ENCODE measurements around the gene ABHD6.

ABHD6 gene

GRCh38 chr3:58215317-58216025, 22.1 kb upstream of the ABHD6 start:
- Histone ChIP-seq H3K9ac (ENCODE audit: low read depth, low read length, poor library complexity) (no peak overlapping the region), H2BK15ac (ENCODE audit: low read length) (no peak overlapping the region), H3K4me3 (ENCODE audit: low read length in 2 of 2) (no peak overlapping the region), H3K27me3 (ENCODE audit: control insufficient read depth in 3 of 3, insufficient read depth in 3 of 3, low read depth in 1 of 3, low read length in 3 of 3) (peaks cover 0 to 38% (median 7%) of the 10 kb centered on the region in 3 experiments), H2AFZ (ENCODE audit: low read length) (no peak overlapping the region), H4K91ac (ENCODE audit: low read depth, low read length, poor library complexity) (no peak overlapping the region), H3K23ac (ENCODE audit: low read depth, low read length, poor library complexity) (no peak overlapping the region), H3K14ac (ENCODE audit: low read length) (no peak overlapping the region), H2BK5ac (ENCODE audit: low read length) (no peak overlapping the region), H4K8ac (ENCODE audit: low read depth, low read length) (no peak overlapping the region), H3K4me1 (ENCODE audit: control insufficient read depth in 2 of 2, insufficient read depth in 1 of 2, low read depth in 1 of 2, low read length in 2 of 2) (peaks cover 0 to 8% of the 10 kb centered on the region in 2 donors), H2BK120ac (ENCODE audit: low read depth, low read length) (no peak overlapping the region), H3K4ac (ENCODE audit: low read length) (no peak overlapping the region), H3K4me2 (ENCODE audit: insufficient read depth, low read length, poor library complexity, severe bottlenecking) (no peak overlapping the region), H3K79me1 (ENCODE audit: low read depth, low read length) (no peaks in the 10 kb centered on the region), H2BK12ac (ENCODE audit: low read length) (no peak overlapping the region), H3K18ac (ENCODE audit: low read length) (peak overlapping the region; percentile 54), H3K27ac (replicated peaks; ENCODE audit: low read length) (no peak overlapping the region), H2AK5ac (ENCODE audit: low read depth, low read length) (no peak overlapping the region), H3K9me3 (replicated peaks in 1 of 2; ENCODE audit: control insufficient read depth in 2 of 2, insufficient read depth in 1 of 2, low read depth in 1 of 2, low read length in 2 of 2) (no peaks in the 10 kb centered on the region), H3K36me3 (replicated peaks in 1 of 2; ENCODE audit: control insufficient read depth in 2 of 2, insufficient read depth in 2 of 2, low read length in 2 of 2) (no peaks in the 10 kb centered on the region)
- WGBS, 2 donors (ENCODE audit: extremely low coverage in 2 of 2, insufficient read length in 2 of 2, insufficient replicate concordance in 1 of 2), result no CpG with 5 or more reads among the region's 10 CpGs
- no peak for DNase-seq (ENCODE audit: low spot score)

GRCh38 chr3:58216496-58217195, 20.9 kb upstream of the ABHD6 start:
- Histone ChIP-seq H2BK5ac (ENCODE audit: low read length) (no peak overlapping the region), H3K9ac (ENCODE audit: low read depth, low read length, poor library complexity) (no peak overlapping the region), H3K18ac (ENCODE audit: low read length) (no peak overlapping the region), H3K4me3 (ENCODE audit: low read length in 2 of 2) (no peak overlapping the region), H3K4ac (ENCODE audit: low read length) (no peak overlapping the region), H3K27ac (replicated peaks; ENCODE audit: low read length) (no peak overlapping the region), H2AK5ac (ENCODE audit: low read depth, low read length) (no peak overlapping the region), H2BK12ac (ENCODE audit: low read length) (no peak overlapping the region), H3K14ac (ENCODE audit: low read length) (no peak overlapping the region), H4K91ac (ENCODE audit: low read depth, low read length, poor library complexity) (no peak overlapping the region), H3K23ac (ENCODE audit: low read depth, low read length, poor library complexity) (no peak overlapping the region), H3K4me1 (ENCODE audit: control insufficient read depth in 2 of 2, insufficient read depth in 1 of 2, low read depth in 1 of 2, low read length in 2 of 2) (peaks cover 0 to 8% of the 10 kb centered on the region in 2 donors), H3K79me1 (ENCODE audit: low read depth, low read length) (no peaks in the 10 kb centered on the region), H3K9me3 (replicated peaks in 1 of 2; ENCODE audit: control insufficient read depth in 2 of 2, insufficient read depth in 1 of 2, low read depth in 1 of 2, low read length in 2 of 2) (no peaks in the 10 kb centered on the region), H2BK120ac (ENCODE audit: low read depth, low read length) (no peak overlapping the region), H3K27me3 (ENCODE audit: control insufficient read depth in 3 of 3, insufficient read depth in 3 of 3, low read depth in 1 of 3, low read length in 3 of 3) (peaks cover 0 to 37% (median 7%) of the 10 kb centered on the region in 3 experiments), H2AFZ (ENCODE audit: low read length) (no peak overlapping the region), H2BK15ac (ENCODE audit: low read length) (no peak overlapping the region), H4K8ac (ENCODE audit: low read depth, low read length) (no peak overlapping the region), H3K4me2 (ENCODE audit: insufficient read depth, low read length, poor library complexity, severe bottlenecking) (no peak overlapping the region), H3K36me3 (replicated peaks in 1 of 2; ENCODE audit: control insufficient read depth in 2 of 2, insufficient read depth in 2 of 2, low read length in 2 of 2) (no peaks in the 10 kb centered on the region)
- WGBS, 2 donors (ENCODE audit: extremely low coverage in 2 of 2, insufficient read length in 2 of 2, insufficient replicate concordance in 1 of 2), result no CpG with 5 or more reads among the region's 10 CpGs
- DNase-seq (ENCODE audit: low spot score), result peak; percentile 23

GRCh38 chr3:58217209-58217811, 20.3 kb upstream of the ABHD6 start:
- H3K4me2 ChIP-seq (ENCODE audit: insufficient read depth, low read length, poor library complexity, severe bottlenecking), result no peak overlapping the region
- no peak overlapping the region for H3K4ac ChIP-seq (ENCODE audit: low read length)
- WGBS, 2 donors (ENCODE audit: extremely low coverage in 2 of 2, insufficient read length in 2 of 2, insufficient replicate concordance in 1 of 2), result no CpG with 5 or more reads among the region's 15 CpGs
- no peak overlapping the region for H4K91ac ChIP-seq (ENCODE audit: low read depth, low read length, poor library complexity)
- no peak overlapping the region for H2AFZ ChIP-seq (ENCODE audit: low read length)
- H3K14ac ChIP-seq (ENCODE audit: low read length), result peak overlapping the region; percentile 44
- H3K36me3 ChIP-seq (replicated peaks in 1 of 2; ENCODE audit: control insufficient read depth in 2 of 2, insufficient read depth in 2 of 2, low read length in 2 of 2), result no peaks in the 10 kb centered on the region
- peaks cover 0 to 8% of the 10 kb centered on the region in 2 donors for H3K4me1 ChIP-seq (ENCODE audit: control insufficient read depth in 2 of 2, insufficient read depth in 1 of 2, low read depth in 1 of 2, low read length in 2 of 2)
- no peak overlapping the region for H3K23ac ChIP-seq (ENCODE audit: low read depth, low read length, poor library complexity)
- no peak overlapping the region for H2BK15ac ChIP-seq (ENCODE audit: low read length)
- H3K79me1 ChIP-seq (ENCODE audit: low read depth, low read length), result no peaks in the 10 kb centered on the region
- H2BK12ac ChIP-seq (ENCODE audit: low read length), result no peak overlapping the region
- peak; percentile 75 for DNase-seq (ENCODE audit: low spot score)
- H3K4me3 ChIP-seq (ENCODE audit: low read length in 2 of 2), result no peak overlapping the region
- H3K9ac ChIP-seq (ENCODE audit: low read depth, low read length, poor library complexity), result no peak overlapping the region
- H2BK120ac ChIP-seq (ENCODE audit: low read depth, low read length), result no peak overlapping the region
- no peak overlapping the region for H4K8ac ChIP-seq (ENCODE audit: low read depth, low read length)
- peaks cover 0 to 41% (median 7%) of the 10 kb centered on the region in 3 experiments for H3K27me3 ChIP-seq (ENCODE audit: control insufficient read depth in 3 of 3, insufficient read depth in 3 of 3, low read depth in 1 of 3, low read length in 3 of 3)
- H2BK5ac ChIP-seq (ENCODE audit: low read length), result no peak overlapping the region
- no peaks in the 10 kb centered on the region for H3K9me3 ChIP-seq (replicated peaks in 1 of 2; ENCODE audit: control insufficient read depth in 2 of 2, insufficient read depth in 1 of 2, low read depth in 1 of 2, low read length in 2 of 2)
- H2AK5ac ChIP-seq (ENCODE audit: low read depth, low read length), result no peak overlapping the region
- no peak overlapping the region for H3K27ac ChIP-seq (replicated peaks; ENCODE audit: low read length)
- peak overlapping the region; percentile 72 for H3K18ac ChIP-seq (ENCODE audit: low read length)

- Histone ChIP-seq H3K4me2 (ENCODE audit: insufficient read depth, low read length, poor library complexity, severe bottlenecking) (no peak overlapping the region), H3K4me1 (ENCODE audit: control insufficient read depth in 2 of 2, insufficient read depth in 1 of 2, low read depth in 1 of 2, low read length in 2 of 2) (peaks cover 0 to 8% of the 10 kb centered on the region in 2 donors), H3K27me3 (ENCODE audit: control insufficient read depth in 3 of 3, insufficient read depth in 3 of 3, low read depth in 1 of 3, low read length in 3 of 3) (peaks cover 0 to 46% (median 7%) of the 10 kb centered on the region in 3 experiments), H2BK12ac (ENCODE audit: low read length) (no peak overlapping the region), H3K9me3 (replicated peaks in 1 of 2; ENCODE audit: control insufficient read depth in 2 of 2, insufficient read depth in 1 of 2, low read depth in 1 of 2, low read length in 2 of 2) (no peaks in the 10 kb centered on the region), H3K4ac (ENCODE audit: low read length) (no peak overlapping the region), H3K9ac (ENCODE audit: low read depth, low read length, poor library complexity) (no peak overlapping the region), H3K4me3 (ENCODE audit: low read length in 2 of 2) (no peak overlapping the region), H2AK5ac (ENCODE audit: low read depth, low read length) (no peak overlapping the region), H3K23ac (ENCODE audit: low read depth, low read length, poor library complexity) (no peak overlapping the region), H4K8ac (ENCODE audit: low read depth, low read length) (no peak overlapping the region), H3K79me1 (ENCODE audit: low read depth, low read length) (no peaks in the 10 kb centered on the region), H2AFZ (ENCODE audit: low read length) (no peak overlapping the region), H3K18ac (ENCODE audit: low read length) (no peak overlapping the region), H2BK15ac (ENCODE audit: low read length) (no peak overlapping the region), H3K14ac (ENCODE audit: low read length) (no peak overlapping the region), H3K27ac (replicated peaks; ENCODE audit: low read length) (no peak overlapping the region), H2BK5ac (ENCODE audit: low read length) (no peak overlapping the region), H4K91ac (ENCODE audit: low read depth, low read length, poor library complexity) (no peak overlapping the region), H2BK120ac (ENCODE audit: low read depth, low read length) (no peak overlapping the region), H3K36me3 (replicated peaks in 1 of 2; ENCODE audit: control insufficient read depth in 2 of 2, insufficient read depth in 2 of 2, low read length in 2 of 2) (no peaks in the 10 kb centered on the region)
- DNase-seq (ENCODE audit: low spot score), result no peak
- WGBS, 2 donors (ENCODE audit: extremely low coverage in 2 of 2, insufficient read length in 2 of 2, insufficient replicate concordance in 1 of 2), result no CpG with 5 or more reads among the region's 1 CpG
Observed at GRCh38 chr3:58218904-58219303, 18.7 kb upstream of the ABHD6 start.
